PC-3 (cell line): Measurements from ENCODE around the gene ZBTB16. TPM values are rescaled to one million over a fixed set of nuclear protein-coding genes. Genes with fewer than 3 reads are reported as not detected.

Experiments used
- ATAC-seq: fragments of 200-7000 bp; cut with Tn5 transposase; 2 replicates; pipeline ENCODE4 v1.9.1; 2020; ENCODE audit warnings: mild to moderate bottlenecking, moderate library complexity
- BruUV-seq: library from RNA; stranded (reverse); fragments of 400-500 nt; replicated peaks from 2 replicates; lab custom pipeline; 2021; lab: Mats Ljungman, UMichigan
- CTCF ChIA-PET: fragments of 300-600 bp; sonication (Branson Sonifier 250); formaldehyde crosslinking; loops from one replicate; lab custom pipeline; 2022; ENCODE audit warnings: antibody characterized with exemption; lab: Charles Lee
- POLR2A ChIA-PET: fragments of 300-600 bp; sonication (Branson Sonifier 250); formaldehyde crosslinking; loops from one replicate; lab custom pipeline; 2022; ENCODE audit warnings: antibody characterized with exemption; ENCODE audit not compliant: unreplicated experiment; lab: Charles Lee
- DNase-seq: peaks from one replicate; pipeline ENCODE4 v3.0.0-alpha.2; 2015
- H2AFZ ChIP-seq: fragments of 300-600 bp; sonication (generic); 2 replicates; pipeline ENCODE4 v1.6.0; 2016; ENCODE audit warnings: antibody characterized with exemption, low read length
- H3F3A ChIP-seq: fragments of 300-600 bp; sonication (generic); one replicate; pipeline ENCODE4 v1.6.0; 2017; ENCODE audit warnings: antibody characterized with exemption, low read length, control low read depth, mild to moderate bottlenecking; ENCODE audit not compliant: unreplicated experiment
- H3K27ac ChIP-seq: fragments of 300-600 bp; sonication (generic); 2 replicates; pipeline ENCODE4 v1.5.1; 2016; ENCODE audit warnings: mild to moderate bottlenecking, low read length
- H3K27me3 ChIP-seq: fragments of 300-600 bp; sonication (generic); 2 replicates; pipeline ENCODE4 v1.6.1; 2016; ENCODE audit warnings: low read length, mixed read lengths
- H3K36me3 ChIP-seq: fragments of 300-600 bp; sonication (generic); 2 replicates; pipeline ENCODE4 v1.6.1; 2016; ENCODE audit warnings: low read depth, mixed run types, low read length, mixed read lengths
- H3K4me1 ChIP-seq: fragments of 300-600 bp; sonication (generic); 2 replicates; pipeline ENCODE4 v1.5.1; 2016; ENCODE audit warnings: low read length; ENCODE audit not compliant: insufficient read depth
- H3K4me2 ChIP-seq: fragments of 300-600 bp; sonication (generic); 2 replicates; pipeline ENCODE4 v1.6.0; 2016; ENCODE audit warnings: low read length
- H3K4me3 ChIP-seq: fragments of 300-600 bp; sonication (generic); 2 replicates; pipeline ENCODE4 v1.5.1; 2016; ENCODE audit warnings: mild to moderate bottlenecking, low read length, mixed read lengths
- H3K79me2 ChIP-seq: fragments of 300-600 bp; sonication (generic); 2 replicates; pipeline ENCODE4 v1.6.1; 2017; ENCODE audit warnings: low read length, mixed read lengths
- H3K9ac ChIP-seq: fragments of 300-600 bp; sonication (generic); 2 replicates; pipeline ENCODE4 v1.6.0; 2016; ENCODE audit warnings: mild to moderate bottlenecking, low read length
- H3K9me2 ChIP-seq: fragments of 300-600 bp; sonication (generic); replicated peaks from 2 replicates; pipeline ENCODE4 v1.6.1; 2016; ENCODE audit warnings: mixed run types, low read length, mixed read lengths
- H3K9me3 ChIP-seq: fragments of 300-600 bp; sonication (generic); 2 replicates; pipeline ENCODE4 v1.6.1; 2016; ENCODE audit warnings: low read length, mixed read lengths
- H4K20me1 ChIP-seq: fragments of 300-600 bp; sonication (generic); 2 replicates; pipeline ENCODE4 v1.6.1; 2016; ENCODE audit warnings: low read length, mixed read lengths
- EZH2 ChIP-seq: fragments of 300-600 bp; sonication (generic); IDR thresholded peaks from one replicate; pipeline ENCODE4 v1.6.1; 2017; ENCODE audit warnings: antibody characterized with exemption, mild to moderate bottlenecking, low read length; ENCODE audit not compliant: unreplicated experiment
- EZH2phosphoT487 ChIP-seq: fragments of 300-600 bp; sonication (generic); IDR thresholded peaks from 2 replicates; pipeline ENCODE4 v1.6.1; 2018; ENCODE audit warnings: mild to moderate bottlenecking, antibody characterized with exemption, low read length, borderline replicate concordance
- intact Hi-C: fragments of 100-400 bp; cut with micrococcal nuclease; formaldehyde crosslinking; loops from 2 replicates; pipeline ENCODE4 v1.9.0; 2023
- total RNA-seq: library from RNA; depleted of rRNA; stranded (reverse); fragments of >200 nt; gene quantifications from 2 replicates; pipeline ENCODE4 v1.2.3, GENCODE V29; 2014
- TF ChIP-seq, protein P1 (sequence below): fragments of 300-600 bp; sonication (generic); conservative IDR thresholded peaks from 2 replicates; pipeline ENCODE4 v1.5.1; 2017; ENCODE audit warnings: antibody characterized with exemption, low read depth, mild to moderate bottlenecking, low read length

The ZBTB16 gene
- total RNA-seq, 1 experiment from 2014 or later = not detected

DNA sequence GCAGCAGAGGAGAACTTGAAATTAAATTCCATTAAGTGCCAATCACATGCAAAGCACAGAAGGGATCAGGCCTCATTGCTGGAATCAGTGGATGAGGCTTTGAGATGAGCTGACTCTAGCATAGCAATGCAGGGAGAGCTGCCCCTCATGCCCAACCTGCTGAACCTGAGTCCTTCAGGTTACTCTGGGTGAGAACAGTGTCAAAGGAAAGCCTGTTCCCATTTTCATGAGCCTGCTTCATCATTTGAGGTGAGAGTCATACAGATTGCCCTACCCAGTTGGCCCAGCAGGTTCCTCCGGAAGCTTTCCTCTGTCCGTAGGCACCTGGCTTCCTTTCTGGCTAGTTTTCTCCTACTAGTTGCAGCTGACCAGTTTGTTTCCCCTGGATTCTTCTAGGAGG lies 25.9 kb upstream of the ZBTB16 start:
- ATAC-seq = no peak
- Histone ChIP-seq H3K27me3 (peaks cover 35% of the 10 kb centered on the region), H3K9ac (no peak overlapping the region)

DNA sequence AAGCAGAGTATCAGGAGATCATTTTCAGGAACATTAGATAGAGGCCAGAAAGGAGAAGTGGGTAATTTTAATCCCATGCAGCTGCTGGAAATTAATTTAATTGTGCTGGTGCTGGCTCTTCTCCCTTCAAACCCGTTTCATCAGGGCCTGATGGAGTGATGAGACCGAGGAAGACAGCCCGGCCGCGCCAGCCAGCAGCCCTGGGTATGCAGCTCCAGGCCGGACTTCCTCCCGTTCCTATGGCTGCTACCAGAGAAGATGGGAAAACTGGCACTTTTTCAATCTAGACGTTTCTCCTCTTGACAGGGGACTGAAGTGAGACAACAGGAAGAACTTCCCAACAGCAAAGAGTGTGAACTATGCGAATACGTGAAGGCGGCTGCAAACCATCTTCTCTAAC lies 24.6 kb upstream of the ZBTB16 start:
- no peaks in the 10 kb centered on the region for H3K9me2 ChIP-seq
- no TSS peak for BruUV-seq
- CTCF ChIA-PET = no interaction called here
- POLR2A ChIA-PET = no interaction called here
- intact Hi-C loops = no loop called here
- H3K27ac ChIP-seq = no peak overlapping the region
- H4K20me1 ChIP-seq = no peaks in the 10 kb centered on the region
- peaks cover 28% of the 10 kb centered on the region for H3K27me3 ChIP-seq
- no peak overlapping the region for H3K4me2 ChIP-seq
- no peaks in the 10 kb centered on the region for H3K9me3 ChIP-seq
- no peaks in the 10 kb centered on the region for H3F3A ChIP-seq
- H3K79me2 ChIP-seq = no peaks in the 10 kb centered on the region
- H3K4me3 ChIP-seq = no peak overlapping the region
- H3K9ac ChIP-seq = no peak overlapping the region
- no peak for DNase-seq
- no peak overlapping the region for H2AFZ ChIP-seq
- ATAC-seq = no peak
- no peak for TF ChIP-seq EZH2
- no peak for TF ChIP-seq EZH2phosphoT487
- TF ChIP-seq, protein P1, sequence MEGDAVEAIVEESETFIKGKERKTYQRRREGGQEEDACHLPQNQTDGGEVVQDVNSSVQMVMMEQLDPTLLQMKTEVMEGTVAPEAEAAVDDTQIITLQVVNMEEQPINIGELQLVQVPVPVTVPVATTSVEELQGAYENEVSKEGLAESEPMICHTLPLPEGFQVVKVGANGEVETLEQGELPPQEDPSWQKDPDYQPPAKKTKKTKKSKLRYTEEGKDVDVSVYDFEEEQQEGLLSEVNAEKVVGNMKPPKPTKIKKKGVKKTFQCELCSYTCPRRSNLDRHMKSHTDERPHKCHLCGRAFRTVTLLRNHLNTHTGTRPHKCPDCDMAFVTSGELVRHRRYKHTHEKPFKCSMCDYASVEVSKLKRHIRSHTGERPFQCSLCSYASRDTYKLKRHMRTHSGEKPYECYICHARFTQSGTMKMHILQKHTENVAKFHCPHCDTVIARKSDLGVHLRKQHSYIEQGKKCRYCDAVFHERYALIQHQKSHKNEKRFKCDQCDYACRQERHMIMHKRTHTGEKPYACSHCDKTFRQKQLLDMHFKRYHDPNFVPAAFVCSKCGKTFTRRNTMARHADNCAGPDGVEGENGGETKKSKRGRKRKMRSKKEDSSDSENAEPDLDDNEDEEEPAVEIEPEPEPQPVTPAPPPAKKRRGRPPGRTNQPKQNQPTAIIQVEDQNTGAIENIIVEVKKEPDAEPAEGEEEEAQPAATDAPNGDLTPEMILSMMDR = no peak
- H3K4me1 ChIP-seq = peaks cover 11% of the 10 kb centered on the region; the same call in 1 of the 2 replicates
- no peaks in the 10 kb centered on the region for H3K36me3 ChIP-seq

More for the DNA sequence above, 25.9 kb upstream of the ZBTB16 start:
- TF ChIP-seq EZH2phosphoT487 (no peak), EZH2 (no peak)
- TF ChIP-seq, protein P1 = no peak
- intact Hi-C loops = no loop called here
- no peak overlapping the region for H2AFZ ChIP-seq
- no peaks in the 10 kb centered on the region for H3F3A ChIP-seq
- no peak overlapping the region for H3K27ac ChIP-seq
- no peak for DNase-seq
- ChIA-PET POLR2A (no interaction called here), CTCF (no interaction called here)
- no TSS peak for BruUV-seq
- H3K4me1 ChIP-seq = peaks cover 11% of the 10 kb centered on the region; the same call in 1 of the 2 replicates
- no peaks in the 10 kb centered on the region for H3K36me3 ChIP-seq
- no peak overlapping the region for H3K4me3 ChIP-seq
- no peaks in the 10 kb centered on the region for H3K9me2 ChIP-seq
- H3K79me2 ChIP-seq = no peaks in the 10 kb centered on the region
- no peaks in the 10 kb centered on the region for H3K9me3 ChIP-seq
- H4K20me1 ChIP-seq = no peaks in the 10 kb centered on the region
- no peak overlapping the region for H3K4me2 ChIP-seq

DNA sequence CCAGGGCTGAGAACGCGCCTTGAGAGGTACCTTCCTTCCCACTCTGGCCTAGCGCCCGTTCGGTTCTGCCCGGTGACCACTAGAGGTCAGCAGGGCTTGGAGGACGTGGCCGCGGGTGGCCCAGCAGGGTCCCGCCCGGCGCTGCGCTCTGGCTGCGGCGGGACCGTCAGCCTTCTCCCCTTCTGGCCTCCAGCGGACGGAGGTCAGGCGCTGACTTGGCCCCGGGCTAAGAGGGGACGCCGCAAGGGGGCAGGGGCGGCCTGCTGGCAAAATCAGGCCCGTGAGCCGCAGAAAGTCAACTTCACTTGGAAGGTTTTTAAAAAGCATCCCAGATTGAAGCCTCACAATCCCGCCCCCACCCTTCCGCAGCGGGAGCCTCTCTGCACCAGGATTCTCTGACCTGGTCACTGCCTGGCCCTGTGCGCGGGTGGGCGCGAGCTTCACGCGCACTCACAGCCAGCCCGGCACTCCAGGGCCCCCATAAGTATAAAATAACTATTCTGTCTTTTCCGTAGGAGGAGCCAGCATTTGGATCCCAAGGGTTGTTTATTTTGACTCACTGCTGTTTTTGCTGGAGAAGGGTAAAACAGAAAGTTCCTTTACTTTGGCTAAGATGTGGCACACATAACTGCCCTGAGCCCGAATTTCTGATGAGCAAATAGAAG lies 23.2 kb upstream of the ZBTB16 start:
- peaks cover 20% of the 10 kb centered on the region for H3K4me1 ChIP-seq
- POLR2A ChIA-PET = no interaction called here
- BruUV-seq = no TSS peak
- DNase-seq (peak; percentile 79), ATAC-seq (peak; percentile 83)
- no peaks in the 10 kb centered on the region for H3K9me2 ChIP-seq
- peak overlapping the region; percentile 85 for H2AFZ ChIP-seq
- H3F3A ChIP-seq = no peaks in the 10 kb centered on the region
- H3K9ac ChIP-seq = no peak overlapping the region
- H3K9me3 ChIP-seq = no peaks in the 10 kb centered on the region
- peak overlapping the region; percentile 68 for H3K4me3 ChIP-seq
- no peaks in the 10 kb centered on the region for H3K36me3 ChIP-seq
- H3K4me2 ChIP-seq = peak overlapping the region; percentile 92
- CTCF ChIA-PET = no interaction called here
- no peak overlapping the region for H3K27ac ChIP-seq
- H3K27me3 ChIP-seq = peaks cover 18% of the 10 kb centered on the region
- TF ChIP-seq, protein P1 = peak; percentile 91
- TF ChIP-seq EZH2phosphoT487 = no peak
- no peaks in the 10 kb centered on the region for H3K79me2 ChIP-seq
- H4K20me1 ChIP-seq = no peaks in the 10 kb centered on the region
- intact Hi-C loops = loop anchor here (1.0 to 2.0 kb wide), 4 partner anchors 40 to 225 kb away; no protein-coding TSS in a partner anchor
